ENCODE results near the gene TTC7B. TPM values are rescaled to one million over a fixed set of nuclear protein-coding genes. Genes with fewer than 3 reads are reported as not detected.

The TTC7B gene
- total and polyA plus RNA-seq, 9 of the 15 experiments (the other 6 are each of a cell fraction or from before 2014, with no cell fraction given) = 2.2 to 77.2 (median 36.7) TPM

- TF ChIP-seq ZBTB33 (CRISPR knock-in tag; IDR thresholded peaks at IDR 0.05) = no peak
- no peak for TF ChIP-seq RERE (CRISPR knock-in tag; IDR thresholded peaks at IDR 0.05; ENCODE audit: borderline replicate concordance)
- no peak for TF ChIP-seq TEAD4 (IDR thresholded peaks at IDR 0.05; ENCODE audit: low read length)
- TF ChIP-seq TEAD4 (CRISPR knock-in tag; IDR thresholded peaks at IDR 0.05; ENCODE audit: borderline replicate concordance) = no peak
- no peak for TF ChIP-seq ZNF354B (CRISPR knock-in tag; IDR thresholded peaks at IDR 0.05)
- no peak for TF ChIP-seq ZNF143 (CRISPR knock-in tag; IDR thresholded peaks at IDR 0.05)
- TF ChIP-seq SNIP1 (IDR thresholded peaks at IDR 0.05; ENCODE audit: low read depth) = no peak
Observed at GRCh38 chr14:90753456-90754005, 62.7 kb downstream of the TTC7B start (continued).

Measured in K562 (cell line).